Thyroid gland (tissue), 4 donors: Measurements from ENCODE around the gene BCL3. TPM values are rescaled to one million over a fixed set of nuclear protein-coding genes. Genes with fewer than 3 reads are reported as not detected.

Experiments
- DNase-seq, 2 donors: peaks; one replicate each; pipeline ENCODE4 v3.0.0-alpha.2; 2019
- H3K27ac ChIP-seq, 3 donors: fragments of 200-600 bp; sonication (generic); 1 replicate in 2 of 3; 2 replicates in 1 of 3; pipeline ENCODE4 v1.5.1; 2016 to 2019; ENCODE audit warnings: mild to moderate bottlenecking in 1 of 3, moderate library complexity in 1 of 3
- H3K27me3 ChIP-seq: fragments of 200-600 bp; sonication (generic); one replicate; pipeline ENCODE4 v1.5.1; 2019
- H3K36me3 ChIP-seq, 2 donors: fragments of 200-600 bp; sonication (generic); one replicate each; pipeline ENCODE4 v1.5.1; 2016 to 2019
- H3K4me1 ChIP-seq, 2 donors: fragments of 200-600 bp; sonication (generic); one replicate each; pipeline ENCODE4 v1.5.1; 2017 to 2019
- H3K4me3 ChIP-seq, 3 donors: fragments of 200-600 bp; sonication (generic); replicated peaks in 1 of 3; 1 replicate in 2 of 3; 2 replicates in 1 of 3; pipeline ENCODE4 v1.5.1; 2016; ENCODE audit warnings: mild to moderate bottlenecking in 1 of 3
- H3K9me3 ChIP-seq: fragments of 200-600 bp; sonication (generic); one replicate; pipeline ENCODE4 v1.5.1; 2017
- CTCF ChIP-seq, 6 experiments: fragments of 200-600 bp in 3 of 6; fragments of 450-650 bp in 3 of 6; sonication (generic) in 3 of 6; IDR thresholded peaks; one replicate each; pipeline ENCODE4 v1.5.1; 2016 to 2019; ENCODE audit warnings: antibody characterized with exemption in 6 of 6, mild to moderate bottlenecking in 2 of 6, inconsistent platforms in 1 of 6, moderate library complexity in 1 of 6
- POLR2A ChIP-seq, 2 donors: fragments of 450-650 bp; IDR thresholded peaks; one replicate each; pipeline ENCODE4 v1.6.1; 2017; ENCODE audit warnings: antibody characterized with exemption in 2 of 2, mild to moderate bottlenecking in 2 of 2, moderate library complexity in 1 of 2
- WGBS, 2 donors: methylation state at CpG; one replicate each; pipeline ENCODE4 v1.1.5; 2017; 5-methylcytosine and 5-hydroxymethylcytosine counted together
- intact Hi-C: fragments of 100-400 bp; cut with DNase I; formaldehyde crosslinking; loops from one replicate; pipeline ENCODE4 v1.15.1; 2023
- microRNA-seq: library from miRNA; unstranded; fragments of <30 nt; microRNA quantifications from one replicate; pipeline ENCODE4, GENCODE V29; 2016
- small RNA-seq: library from RNA; depleted of rRNA; stranded (forward); fragments of <200 nt; gene quantifications from one replicate; pipeline ENCODE3, GENCODE V24; 2016
- total RNA-seq, 4 donors: library from RNA; depleted of rRNA; stranded (reverse); fragments of >200 nt; gene quantifications; one replicate each; pipeline ENCODE4 v1.2.3, GENCODE V29; 2016

Gene BCL3
- total RNA-seq, 4 donors from 2014 or later, result 12.4 to 56.2 (median 16.8) TPM

DNA sequence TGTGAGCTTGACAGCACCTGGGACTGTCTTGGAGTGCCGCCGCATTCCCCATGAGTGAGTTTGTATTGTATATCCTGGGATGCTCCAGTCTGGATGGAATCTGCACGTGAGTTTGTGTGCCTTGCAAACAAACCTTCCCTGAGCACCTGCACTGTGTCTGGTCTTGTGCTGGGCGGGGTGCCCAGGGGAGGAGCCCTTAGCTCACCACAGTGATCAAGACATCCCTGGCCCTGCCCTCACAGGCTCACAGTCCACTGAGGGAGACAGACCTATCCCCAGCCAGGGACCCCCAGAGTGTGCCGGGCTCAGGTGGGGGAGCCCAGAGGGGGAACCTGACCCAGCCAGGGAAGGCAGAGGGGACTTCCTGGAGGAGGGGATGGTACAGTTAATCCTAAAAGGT lies 58.7 kb downstream of the BCL3 start:
- TF ChIP-seq POLR2A (IDR thresholded peaks at IDR 0.05) (no peak), CTCF (IDR thresholded peaks at IDR 0.05) (no peak)
- Histone ChIP-seq H3K27ac (peak overlapping the region; percentile 90 to 99 (median 95)), H3K36me3 (no peaks in the 10 kb centered on the region), H3K4me1 (peaks cover 33 to 47% of the 10 kb centered on the region in 2 donors), H3K4me3 (no peak overlapping the region), H3K9me3 (no peaks in the 10 kb centered on the region), H3K27me3 (no peaks in the 10 kb centered on the region)
- intact Hi-C loops, result no loop called here
- WGBS, 2 donors, result 50 to 51% methylated on average over 2 to 3 of the region's 5 CpGs
- DNase-seq, result peak; percentile 67 to 76

- TF ChIP-seq CTCF (IDR thresholded peaks at IDR 0.05) (peak in 4 of 6 experiments; percentile 21 to 41 (median 28)), POLR2A (IDR thresholded peaks at IDR 0.05) (peak in 1 of 2 donors; percentile 24)
- no peaks in the 10 kb centered on the region for H3K27me3 ChIP-seq
- H3K36me3 ChIP-seq, result no peaks in the 10 kb centered on the region
- DNase-seq, result peak; percentile 91 to 92
- H3K27ac ChIP-seq, result peak overlapping the region; percentile 90 to 99 (median 95)
- WGBS, 2 donors, result 9 to 18% methylated on average over 14 of the region's 14 CpGs
- H3K9me3 ChIP-seq, result no peaks in the 10 kb centered on the region
- no peak overlapping the region for H3K4me3 ChIP-seq
- intact Hi-C loops, result loop anchor here (2.0 kb wide), 1 partner anchor 31 kb away; no protein-coding TSS in a partner anchor
- peaks cover 33 to 47% of the 10 kb centered on the region in 2 donors for H3K4me1 ChIP-seq
These were observed 59.3 kb downstream of the BCL3 start for GRCh38 chr19:44807652-44808462.

GRCh38 chr19:44808463-44809371 lies 60.2 kb downstream of the BCL3 start, which contains the start of gene BCAM:
TSS of gene BCAM (plus strand) at chr19:44809103. CDS start at chr19:44809125, 22 bp downstream.
- H3K4me3 ChIP-seq, result peak within 1 kb of the TSS; percentile 43 to 73 (median 64)
- TF ChIP-seq POLR2A (IDR thresholded peaks at IDR 0.05) (peak in 1 of 2 donors; percentile 70), CTCF (IDR thresholded peaks at IDR 0.05) (no peak)
- peaks cover 33 to 47% of the 10 kb centered on the region in 2 donors for H3K4me1 ChIP-seq
- H3K27me3 ChIP-seq, result no peaks in the 10 kb centered on the region
- no peaks in the 10 kb centered on the region for H3K9me3 ChIP-seq
- WGBS, 2 donors, result 1 to 8% methylated on average over 7 to 41 of the region's 59 CpGs
- H3K27ac ChIP-seq, result peak within 1 kb of the TSS; percentile 90 to 99 (median 95)
- H3K36me3 ChIP-seq, result peaks cover under 1 to 6% of the 10 kb centered on the region in 2 donors
- DNase-seq, result peak; percentile 91 to 94
- intact Hi-C loops, result loop anchor here (2.0 kb wide), 1 partner anchor 30 kb away; no protein-coding TSS in a partner anchor

Small RNA genes lying within 50 kb of the gene (microRNA-seq; reads per million reads assigned to microRNA genes)
- not detected for gene MIR8085

Small RNA genes lying within 50 kb of the gene (small RNA-seq; reads per million reads assigned to genes)
- gene RF00156 (not detected), gene RF00285 (not detected)

Other genes starting within 250 kb of the BCL3 start
- gene ZNF180, start 248.2 kb upstream of the BCL3 start, total RNA-seq, result 10 to 100 TPM; 13.4 to 41.7 (median 19.9) TPM
- gene CEACAM20, start 219.0 kb upstream of the BCL3 start, total RNA-seq, result not detected
- not detected for gene IGSF23, start 135.1 kb upstream of the BCL3 start, total RNA-seq
- 10 to 100 TPM; 25.4 to 36.5 (median 30.2) TPM for gene PVR, start 104.8 kb upstream of the BCL3 start, total RNA-seq
- 1 to 10 TPM in 3 of 4 donors, under 1 TPM in 1; 0.78 to 5.5 (median 3.8) TPM for gene CEACAM19, start 77.2 kb upstream of the BCL3 start, total RNA-seq
- under 1 TPM in 1 of 4 donors, not detected in 3; 0.40 TPM for gene CEACAM16, start 49.6 kb upstream of the BCL3 start, total RNA-seq
- gene CBLC, start 29.2 kb downstream of the BCL3 start, total RNA-seq, result 1 to 10 TPM; 2.0 to 5.6 (median 3.1) TPM
- gene BCAM, start 60.4 kb downstream of the BCL3 start, total RNA-seq, result 100 to 1,000 TPM; 156 to 391 (median 285) TPM
- 100 to 1,000 TPM in 3 of 4 donors, 10 to 100 TPM in 1; 88.6 to 164 (median 117) TPM for gene NECTIN2, start 97.6 kb downstream of the BCL3 start, total RNA-seq
- gene TOMM40, start 142.5 kb downstream of the BCL3 start, total RNA-seq, result 10 to 100 TPM; 40.2 to 82.8 (median 58.3) TPM
- 100 to 1,000 TPM; 199 to 635 (median 313) TPM for gene APOE, start 157.1 kb downstream of the BCL3 start, total RNA-seq
- 100 to 1,000 TPM in 1 of 4 donors, 10 to 100 TPM in 2, 1 to 10 TPM in 1; 4.1 to 113 (median 45.6) TPM for gene APOC1, start 165.9 kb downstream of the BCL3 start, total RNA-seq
- gene APOC4, start 193.5 kb downstream of the BCL3 start, total RNA-seq, result not detected
- gene APOC2, start 197.3 kb downstream of the BCL3 start, total RNA-seq, result 1 to 10 TPM in 2 of 4 donors, not detected in 2; 1.6 to 3.3 TPM
- 100 to 1,000 TPM in 2 of 4 donors, 10 to 100 TPM in 2; 65.4 to 117 (median 104) TPM for gene CLPTM1, start 206.7 kb downstream of the BCL3 start, total RNA-seq